NCI-H1436 treated with DMSO at 0.1 percent for 48 hours (cell line): ENCODE measurements around the gene AHDC1.

Experiments used
- DNase-seq: peaks from one replicate; lab custom pipeline; 2025; lab: John Stamatoyannopoulos, UW

Gene AHDC1

GRCh38 chr1:27599605-27600497 lies 4.1 kb downstream of the AHDC1 start:
- DNase-seq = no peak

DNA sequence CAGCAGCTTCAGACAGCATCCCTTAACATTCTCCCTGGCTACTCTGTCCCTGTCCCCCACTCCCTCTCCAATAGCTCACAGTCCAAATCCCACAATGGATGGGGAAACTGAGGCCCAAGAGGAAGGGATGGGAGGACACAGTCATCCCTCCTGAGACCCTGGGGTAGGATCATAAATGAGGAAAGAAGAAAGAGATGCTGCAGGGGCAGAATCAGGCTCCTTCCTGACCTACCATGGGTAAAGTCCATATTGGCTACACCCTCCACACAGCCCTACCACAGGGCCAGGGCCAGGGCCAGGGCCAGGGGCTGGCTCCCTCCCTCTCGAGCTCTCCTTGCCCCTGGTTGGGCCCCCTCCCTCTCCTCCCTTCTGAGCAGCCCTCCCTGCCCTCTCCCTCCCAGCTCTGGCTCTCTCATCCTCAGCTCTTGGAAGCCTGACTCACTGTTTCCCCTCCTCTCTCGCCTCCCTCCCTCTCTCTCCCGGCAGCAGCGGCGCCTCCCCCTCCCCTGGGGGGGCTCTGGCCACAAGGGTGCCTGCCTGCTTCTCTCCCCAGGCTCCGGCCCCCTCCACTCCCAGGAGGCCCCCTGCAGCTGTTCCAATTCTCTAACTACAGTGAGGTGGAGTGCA lies 4.9 kb downstream of the AHDC1 start:
- DNase-seq = peak; percentile 32

DNA sequence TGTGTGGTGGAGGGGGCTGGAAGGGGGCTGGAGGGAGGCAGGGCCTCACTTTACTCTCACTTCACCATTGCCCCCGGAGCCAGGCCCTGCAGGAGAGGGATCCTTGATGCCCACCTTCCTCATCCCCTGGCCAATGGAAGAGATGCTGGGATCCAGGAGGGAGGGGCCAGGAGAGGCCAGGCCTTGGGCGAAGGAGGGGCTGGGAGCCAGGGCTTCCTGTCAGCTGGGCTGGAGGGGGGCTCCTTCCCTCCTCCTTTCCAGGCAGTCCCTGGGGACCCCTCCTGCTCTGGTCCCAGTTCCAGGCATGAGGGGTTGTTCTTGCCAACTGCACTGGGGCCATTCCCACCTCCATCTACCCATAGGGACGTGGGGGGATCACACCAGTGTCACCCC lies 5.7 kb downstream of the AHDC1 start:
- peak; percentile 52 for DNase-seq

DNA sequence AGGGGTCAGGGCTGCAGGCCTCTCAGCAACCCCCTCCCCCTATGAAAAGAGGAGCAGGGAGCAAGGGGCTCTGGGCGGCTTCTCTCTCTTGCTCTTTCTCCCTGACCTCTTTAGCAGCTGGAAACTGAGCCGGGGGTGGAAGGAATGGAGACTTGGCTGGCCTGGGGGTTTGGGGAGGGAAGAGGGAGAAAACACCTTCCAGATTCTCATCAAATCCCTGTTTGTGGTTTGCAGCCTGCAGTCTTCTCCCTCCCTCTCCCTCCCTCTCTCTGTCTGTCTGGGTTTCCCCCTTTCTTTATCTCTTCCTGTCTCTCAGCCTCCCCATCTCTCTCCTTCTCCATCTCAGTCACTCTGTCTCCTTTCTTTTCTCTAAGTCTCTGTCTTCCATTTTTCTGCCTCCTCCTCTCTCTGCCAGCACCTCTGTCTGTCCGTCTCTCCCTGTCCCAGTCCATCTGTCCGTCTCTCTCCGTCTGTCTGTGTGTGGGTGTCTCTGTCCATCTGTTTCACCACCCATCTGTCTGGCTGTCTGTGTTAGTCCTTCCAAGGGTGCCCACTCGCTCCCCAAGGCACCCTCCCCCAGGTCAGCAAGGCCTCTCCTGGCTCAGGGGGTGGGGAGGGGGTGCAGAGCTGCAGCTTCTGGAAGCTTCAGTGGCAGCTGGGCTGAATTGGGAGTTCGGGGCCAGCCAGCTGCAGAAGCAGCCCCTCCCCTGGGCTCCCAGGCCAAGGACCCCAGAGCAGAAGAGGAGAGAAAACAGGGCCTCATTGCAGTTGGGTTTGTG lies 6.2 kb downstream of the AHDC1 start:
- DNase-seq = no peak

- DNase-seq = no peak
Measured at GRCh38 chr1:27596986-27597385, 7.0 kb downstream of the AHDC1 start.

- no peak for DNase-seq
Measured at GRCh38 chr1:27596261-27596660, 7.7 kb downstream of the AHDC1 start.

DNA sequence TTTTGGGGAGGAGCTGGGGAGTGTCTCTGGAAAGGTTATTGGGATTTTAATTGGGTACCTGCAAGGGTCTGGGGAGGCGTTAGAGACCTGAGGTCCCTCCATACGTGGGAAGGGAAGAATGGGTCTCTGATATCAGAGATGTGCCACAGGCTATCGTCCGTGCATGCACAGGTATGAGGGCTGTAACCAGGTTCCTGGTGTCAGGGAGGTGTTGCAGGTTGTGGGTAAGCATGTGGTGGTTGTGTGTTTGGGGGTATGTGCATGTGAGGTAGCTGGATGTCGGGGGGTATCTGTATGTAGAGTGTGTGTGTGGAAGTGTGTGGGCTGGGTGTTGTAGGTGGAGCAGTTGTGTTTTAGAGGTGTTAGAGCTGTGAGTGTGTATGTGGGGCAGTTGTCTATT lies 8.3 kb downstream of the AHDC1 start:
- no peak for DNase-seq

DNA sequence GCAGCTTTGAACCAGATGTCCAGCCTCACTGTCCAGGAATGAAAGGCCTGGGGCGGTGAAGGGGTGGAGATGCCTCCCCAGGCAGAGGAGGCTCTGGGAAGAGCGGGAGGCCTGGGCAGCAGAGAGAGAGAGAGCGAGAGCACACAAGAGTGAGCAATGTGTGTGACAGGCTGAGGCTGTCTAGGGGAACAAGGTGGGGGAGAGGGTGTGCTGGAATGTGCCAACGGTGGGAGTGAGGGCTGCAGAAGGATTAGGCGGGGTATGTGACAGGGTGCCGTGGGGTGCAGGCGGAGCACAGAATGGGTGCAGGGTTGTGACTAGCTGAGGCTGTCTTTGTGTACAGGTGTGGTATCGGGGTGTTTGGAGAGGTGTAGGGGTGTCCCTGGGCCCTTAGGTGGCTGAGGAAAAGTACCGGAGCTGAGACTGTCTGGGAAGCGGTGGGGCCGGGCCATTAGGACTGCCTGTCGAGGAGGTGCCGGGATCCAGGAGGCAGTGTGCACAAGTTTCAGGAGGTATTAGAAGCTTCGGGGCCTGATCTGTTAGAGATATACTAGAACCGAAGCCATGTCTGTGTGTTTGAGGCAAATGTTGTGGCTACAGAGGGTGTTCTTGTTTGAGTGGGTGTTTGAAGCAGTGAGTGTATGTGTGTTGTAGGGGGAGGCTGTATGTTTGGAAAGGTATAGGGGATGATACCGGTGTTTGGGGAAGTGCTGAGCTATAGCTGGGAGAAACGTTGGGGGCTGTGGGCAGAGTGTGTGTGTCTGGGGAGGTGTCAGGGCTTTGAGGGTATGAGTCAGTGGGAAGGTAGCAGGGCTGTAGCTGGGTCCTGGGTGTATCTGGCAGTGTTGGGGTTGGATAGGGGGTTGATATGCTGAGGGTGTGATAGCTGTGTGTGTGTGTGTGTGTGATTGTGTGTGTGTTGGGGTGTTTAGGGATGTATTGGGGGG lies 9.1 kb downstream of the AHDC1 start:
- DNase-seq = no peak

DNA sequence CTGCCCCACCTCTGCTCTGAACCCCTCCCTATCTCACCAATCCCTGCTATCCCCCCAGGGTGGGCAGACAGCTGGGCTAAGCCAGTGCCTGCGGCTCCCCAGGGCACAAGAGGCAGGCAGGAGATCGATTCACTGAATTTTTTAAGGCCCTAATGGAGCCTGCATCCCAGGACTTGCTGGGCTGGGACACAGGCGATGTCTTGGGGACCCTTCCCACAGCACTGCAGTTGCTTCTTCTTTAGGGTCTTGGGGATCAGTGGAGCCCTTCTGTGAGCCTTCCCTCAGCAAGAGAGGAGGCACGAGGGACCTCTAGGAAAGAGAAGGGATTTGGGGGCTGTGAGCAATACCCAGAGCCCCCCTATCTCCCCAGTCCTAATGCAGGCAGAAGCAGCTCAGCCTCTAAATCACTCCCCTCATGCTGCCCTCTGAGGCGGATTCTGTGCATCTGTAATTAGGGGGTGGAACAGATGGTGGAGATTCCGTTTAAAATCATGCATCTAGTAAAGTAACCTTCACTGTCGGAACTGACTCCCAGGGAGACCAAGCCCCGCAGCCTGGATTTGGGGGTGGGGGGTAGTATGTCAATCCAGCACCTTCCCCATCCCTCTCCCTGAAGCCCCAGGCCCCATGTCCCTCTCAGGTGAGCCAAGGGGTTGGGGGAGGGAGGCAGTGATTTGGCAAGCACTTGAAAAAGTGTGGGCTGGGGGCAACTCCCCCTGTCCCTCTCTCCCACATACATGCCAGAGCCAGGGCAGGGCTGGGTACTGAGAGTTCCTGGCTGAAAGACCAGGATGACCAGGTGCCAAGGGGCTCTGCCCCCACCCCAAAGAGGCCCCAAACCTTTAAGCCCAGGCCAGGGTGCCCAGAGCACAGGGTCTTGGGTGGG lies 10.0 kb downstream of the AHDC1 start:
- no peak for DNase-seq

GRCh38 chr1:27592931-27593677 lies 10.8 kb downstream of the AHDC1 start:
- no peak for DNase-seq

DNA sequence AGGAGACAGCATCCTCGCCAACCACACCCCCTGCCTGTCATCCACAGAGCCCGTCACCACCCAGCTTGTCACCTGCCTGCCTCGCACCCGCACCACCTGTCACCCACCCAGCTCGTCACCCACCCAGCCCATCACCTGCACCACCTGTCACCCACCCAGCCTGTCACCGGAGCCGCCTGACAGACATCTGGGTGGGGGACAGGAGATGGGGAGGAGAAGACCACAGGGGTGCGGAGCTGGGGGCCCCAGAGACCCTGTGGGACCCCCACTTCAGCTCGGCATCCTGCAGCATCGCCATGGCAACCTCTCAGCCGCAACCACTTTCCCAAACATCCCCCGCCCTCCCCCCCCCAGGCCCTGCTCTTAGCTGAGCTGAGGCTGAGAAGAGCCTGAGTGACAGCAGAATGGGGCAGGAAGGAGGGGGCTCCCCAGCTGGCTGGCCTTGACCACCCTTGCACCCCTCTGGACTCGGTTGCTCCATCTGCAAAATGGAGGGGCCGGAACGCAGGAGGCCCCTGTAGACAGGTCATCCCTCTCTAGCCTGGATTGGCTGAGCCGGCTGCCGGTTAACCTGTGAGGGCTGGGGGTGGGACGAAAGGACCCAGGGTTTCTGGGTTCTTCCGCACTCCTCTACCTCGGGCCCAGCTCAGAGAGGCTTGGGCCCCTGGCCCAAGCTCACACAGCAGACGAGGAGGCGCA lies 11.6 kb downstream of the AHDC1 start:
- no peak for DNase-seq

DNA sequence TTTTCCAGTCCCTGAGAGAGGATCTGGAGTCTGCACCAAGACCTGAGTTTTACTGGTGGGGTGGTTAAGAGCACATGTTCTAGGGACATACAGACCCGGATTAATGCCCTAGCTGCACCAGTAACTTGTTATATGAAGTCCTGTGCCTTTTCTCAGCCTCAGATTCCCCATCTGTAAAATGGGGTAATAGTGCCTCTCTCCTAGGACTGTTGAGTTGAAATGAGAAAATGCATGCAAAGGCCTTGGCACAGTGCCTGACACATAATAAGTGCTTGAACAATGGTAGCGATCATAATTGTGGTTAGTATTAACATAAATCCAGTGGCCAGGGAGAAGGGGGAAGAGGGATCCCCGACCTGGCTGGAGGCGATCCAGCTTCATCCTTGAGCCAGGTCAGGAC lies 12.3 kb downstream of the AHDC1 start:
- DNase-seq = peak; percentile 27

GRCh38 chr1:27590917-27591508 lies 12.9 kb downstream of the AHDC1 start:
- DNase-seq = no peak

GRCh38 chr1:27589841-27590426 lies 14.0 kb downstream of the AHDC1 start:
- no peak for DNase-seq

DNA sequence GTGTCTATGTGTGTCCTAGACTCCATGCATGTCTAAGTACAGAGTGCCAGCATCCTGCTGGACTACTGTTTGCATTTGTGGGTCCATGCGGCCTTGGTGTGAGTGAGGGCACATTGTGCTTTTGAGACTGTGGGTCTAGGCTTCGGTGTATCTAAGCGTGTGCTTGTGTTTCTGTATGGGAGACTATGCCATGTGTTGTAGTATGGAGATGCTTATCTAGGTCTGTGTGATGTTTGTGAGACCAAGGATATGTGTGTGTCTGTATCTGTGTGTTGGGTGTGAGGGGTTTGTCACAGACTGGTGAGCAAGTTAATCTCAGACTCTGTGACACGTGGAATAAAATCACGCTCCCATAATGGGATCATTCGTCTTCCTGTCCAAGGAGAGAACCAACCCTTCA lies 14.5 kb downstream of the AHDC1 start:
- no peak for DNase-seq

- DNase-seq = no peak
Measured at GRCh38 chr1:27588256-27589232, 15.4 kb downstream of the AHDC1 start.

DNA sequence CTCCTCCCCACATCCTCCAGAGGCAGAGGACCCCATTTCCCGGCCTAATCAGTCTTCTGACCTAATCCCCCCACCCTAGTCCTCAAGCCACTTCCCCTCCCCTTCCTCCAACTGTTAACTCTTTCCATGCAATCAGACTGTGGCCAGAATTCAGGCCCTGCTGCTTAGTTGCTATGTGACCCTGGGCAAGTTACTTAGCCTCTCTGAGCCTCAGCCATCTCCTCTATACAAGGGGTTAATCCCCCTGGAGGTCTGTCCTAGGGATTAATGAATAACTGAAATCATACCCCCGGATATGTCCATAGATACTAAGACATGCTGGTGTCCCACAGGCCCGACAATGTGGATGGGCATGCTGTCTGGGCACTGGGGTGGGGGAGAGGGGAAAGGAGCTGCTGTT lies 18.3 kb downstream of the AHDC1 start:
- DNase-seq = no peak
